GM18499 (cell line): ENCODE measurements around the gene RASAL3.

Experiments used
- ATAC-seq: cut with Tn5 transposase; IDR thresholded peaks from one replicate; pipeline ENCODE4 v1.9.1; 2021; ENCODE audit warnings: moderate number of reproducible peaks; ENCODE audit not compliant: insufficient read depth, unreplicated experiment

RASAL3 gene

GRCh38 chr19:15450528-15450890 is 13.8 kb downstream of the RASAL3 start:
- ATAC-seq, result no peak

GRCh38 chr19:15449620-15450527 is 14.5 kb downstream of the RASAL3 start, which contains the start of gene WIZ:
Gene WIZ (minus strand): TSS chr19:15449956. CDS start chr19:15448307, 1,649 bp downstream.
- ATAC-seq, result no peak

- no peak for ATAC-seq
Observed at GRCh38 chr19:15448778-15449619, 15.3 kb downstream of the RASAL3 start.

GRCh38 chr19:15448044-15448777 is 16.1 kb downstream of the RASAL3 start:
- ATAC-seq, result no peak

GRCh38 chr19:15447057-15447456 is 17.3 kb downstream of the RASAL3 start:
- no peak for ATAC-seq

GRCh38 chr19:15445807-15446376 is 18.5 kb downstream of the RASAL3 start:
- ATAC-seq, result no peak

- no peak for ATAC-seq
Observed at GRCh38 chr19:15445227-15445605, 19.1 kb downstream of the RASAL3 start.

GRCh38 chr19:15444505-15445226 is 19.7 kb downstream of the RASAL3 start:
- no peak for ATAC-seq

GRCh38 chr19:15443838-15444237 is 20.5 kb downstream of the RASAL3 start:
- ATAC-seq, result no peak

GRCh38 chr19:15443325-15443724 is 21.0 kb downstream of the RASAL3 start:
- ATAC-seq, result no peak

- ATAC-seq, result no peak
Observed at GRCh38 chr19:15442142-15442920, 22.0 kb downstream of the RASAL3 start.

- ATAC-seq, result no peak
Observed at GRCh38 chr19:15441317-15441716, 23.0 kb downstream of the RASAL3 start.

GRCh38 chr19:15439821-15440641 is 24.3 kb downstream of the RASAL3 start:
- ATAC-seq, result no peak

GRCh38 chr19:15439078-15439799 is 25.1 kb downstream of the RASAL3 start:
- no peak for ATAC-seq

GRCh38 chr19:15438577-15438976 is 25.8 kb downstream of the RASAL3 start:
- no peak for ATAC-seq

GRCh38 chr19:15438124-15438496 is 26.2 kb downstream of the RASAL3 start:
- no peak for ATAC-seq

GRCh38 chr19:15437355-15438123 is 26.8 kb downstream of the RASAL3 start:
- ATAC-seq, result no peak
